GM21526 (cell line): ENCODE results near the gene EFCAB8.

ENCODE experiments used
- ATAC-seq: cut with Tn5 transposase; IDR thresholded peaks from one replicate; pipeline ENCODE4 v1.9.1; 2021; ENCODE audit warnings: moderate library complexity; ENCODE audit not compliant: unreplicated experiment, low FRiP score

The EFCAB8 gene

GRCh38 chr20:32906871-32907495, 48.3 kb downstream of the EFCAB8 start:
- no peak for ATAC-seq

- ATAC-seq: no peak
Observed at GRCh38 chr20:32907886-32908285, 49.2 kb downstream of the EFCAB8 start.

GRCh38 chr20:32908334-32909292, 49.9 kb downstream of the EFCAB8 start:
- no peak for ATAC-seq

- ATAC-seq: no peak
Observed at GRCh38 chr20:32909451-32909850, 50.7 kb downstream of the EFCAB8 start.

GRCh38 chr20:32909896-32910571, 51.3 kb downstream of the EFCAB8 start:
- no peak for ATAC-seq

GRCh38 chr20:32911355-32911754, 52.6 kb downstream of the EFCAB8 start:
- ATAC-seq: no peak

GRCh38 chr20:32912688-32913087, 54.0 kb downstream of the EFCAB8 start:
- ATAC-seq: no peak

- no peak for ATAC-seq
Observed at GRCh38 chr20:32914031-32914430, 55.3 kb downstream of the EFCAB8 start.

GRCh38 chr20:32917191-32917950, 58.6 kb downstream of the EFCAB8 start:
- no peak for ATAC-seq

- ATAC-seq: no peak
Observed at GRCh38 chr20:32918296-32918695, 59.6 kb downstream of the EFCAB8 start.

GRCh38 chr20:32918751-32919150, 60.0 kb downstream of the EFCAB8 start:
- no peak for ATAC-seq

- no peak for ATAC-seq
Observed at GRCh38 chr20:32920066-32920465, 61.3 kb downstream of the EFCAB8 start.

GRCh38 chr20:32920530-32921298, 62.0 kb downstream of the EFCAB8 start:
- ATAC-seq: no peak

GRCh38 chr20:32922466-32922865, 63.7 kb downstream of the EFCAB8 start:
- ATAC-seq: no peak

GRCh38 chr20:32924781-32925180, 66.1 kb downstream of the EFCAB8 start:
- ATAC-seq: no peak

GRCh38 chr20:32925481-32926196, 66.9 kb downstream of the EFCAB8 start:
- no peak for ATAC-seq

GRCh38 chr20:32929162-32929561, 70.4 kb downstream of the EFCAB8 start:
- ATAC-seq: no peak

- no peak for ATAC-seq
Observed at GRCh38 chr20:32930181-32930580, 71.5 kb downstream of the EFCAB8 start.

- ATAC-seq: no peak
Observed at GRCh38 chr20:32930701-32931100, 72.0 kb downstream of the EFCAB8 start.
